Endothelial cell (in vitro differentiated cells): ENCODE results near the gene CLEC6A. TPM values are rescaled to one million over a fixed set of nuclear protein-coding genes. Genes with fewer than 3 reads are reported as not detected.
"Not testable (repeated sequence)": the region's sequence is repeated elsewhere in the genome, so short reads cannot be mapped to it uniquely, and the experiment has no call there.

ENCODE experiments used
- DNase-seq: peaks from one replicate; pipeline ENCODE4 v3.0.0; 2021; ENCODE audit warnings: low spot score
- H3K27ac Mint-ChIP-seq: one replicate; pipeline ENCODE4 v1.8.0; 2021; ENCODE audit warnings: mixed read lengths, inconsistent platforms; ENCODE audit not compliant: unreplicated experiment
- H3K27me3 Mint-ChIP-seq: one replicate; pipeline ENCODE4 v1.8.0; 2021; ENCODE audit warnings: mild to moderate bottlenecking, moderate library complexity, mixed read lengths, inconsistent platforms; ENCODE audit not compliant: unreplicated experiment
- H3K36me3 Mint-ChIP-seq: one replicate; pipeline ENCODE4 v1.8.0; 2021; ENCODE audit warnings: mild to moderate bottlenecking, low read depth, mixed read lengths, inconsistent platforms; ENCODE audit not compliant: unreplicated experiment
- H3K4me1 Mint-ChIP-seq: one replicate; pipeline ENCODE4 v1.8.0; 2021; ENCODE audit warnings: mild to moderate bottlenecking, mixed read lengths, inconsistent platforms; ENCODE audit not compliant: unreplicated experiment
- H3K4me3 Mint-ChIP-seq: one replicate; pipeline ENCODE4 v1.8.0; 2021; ENCODE audit warnings: mild to moderate bottlenecking, mixed read lengths, inconsistent platforms; ENCODE audit not compliant: unreplicated experiment
- H3K9me3 Mint-ChIP-seq: one replicate; pipeline ENCODE4 v1.8.0; 2021; ENCODE audit warnings: mixed read lengths, inconsistent platforms; ENCODE audit not compliant: unreplicated experiment
- long read RNA-seq: library from polyadenylated mRNA; unstranded; transcript quantifications from one replicate; pipeline ENCODE4 v2.0.0, GENCODE V29; 2020; ENCODE audit not compliant: unreplicated experiment
- total RNA-seq: library from RNA; stranded (reverse); fragmentation: NEBNext Ultra II Directional; extraction: Animal tissue kit (Norgen Biotek cat#: 25700); gene quantifications from one replicate; pipeline ENCODE4 v1.2.1, GENCODE V29; 2021; ENCODE audit not compliant: unreplicated experiment
- TF ChIP-seq, protein P1 (sequence below): fragments of 200-600 bp; sonication (generic); IDR thresholded peaks from one replicate; pipeline ENCODE4 v1.5.0; 2021; ENCODE audit warnings: antibody characterized with exemption; ENCODE audit not compliant: unreplicated experiment

Gene CLEC6A
- not detected for total RNA-seq
- long read RNA-seq: 0 reads

DNA sequence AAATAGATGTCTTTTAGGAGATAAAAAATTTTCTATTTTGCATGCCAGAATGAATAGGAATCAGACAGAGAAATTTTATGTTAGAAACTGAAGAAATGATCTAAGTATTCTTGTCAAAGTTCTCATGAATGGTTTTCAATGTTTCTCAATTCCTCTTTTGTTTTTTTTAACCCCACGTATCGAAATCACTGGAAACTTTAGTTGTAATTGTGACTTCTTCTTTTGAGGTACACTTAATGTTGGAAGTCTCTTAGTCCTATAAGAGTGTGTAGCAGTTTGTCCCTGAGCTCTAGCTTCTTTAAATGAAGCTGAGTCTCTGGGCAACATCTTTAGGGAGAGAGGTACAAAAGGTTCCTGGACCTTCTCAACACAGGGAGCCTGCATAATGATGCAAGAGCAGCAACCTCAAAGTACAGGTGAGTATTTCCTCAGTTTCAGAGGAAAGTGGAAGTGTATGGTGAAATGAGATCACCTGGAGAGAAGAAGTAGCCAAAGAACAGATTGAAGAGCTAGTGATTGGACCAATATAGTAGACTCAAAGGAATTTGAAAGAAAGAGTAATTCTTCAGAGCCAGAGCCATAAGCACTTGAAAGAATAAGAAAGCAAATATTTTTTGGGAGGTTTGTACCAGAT is at the start of gene CLEC6A:
CLEC6A (plus strand) TSS at position 236 of the 634 bp plus-strand sequence; CDS start at position 386, 150 bp downstream.
- Mint-ChIP-seq H3K9me3 (no peaks in the 10 kb centered on the region), H3K27ac (peak within 1 kb of the TSS; percentile 3)

DNA sequence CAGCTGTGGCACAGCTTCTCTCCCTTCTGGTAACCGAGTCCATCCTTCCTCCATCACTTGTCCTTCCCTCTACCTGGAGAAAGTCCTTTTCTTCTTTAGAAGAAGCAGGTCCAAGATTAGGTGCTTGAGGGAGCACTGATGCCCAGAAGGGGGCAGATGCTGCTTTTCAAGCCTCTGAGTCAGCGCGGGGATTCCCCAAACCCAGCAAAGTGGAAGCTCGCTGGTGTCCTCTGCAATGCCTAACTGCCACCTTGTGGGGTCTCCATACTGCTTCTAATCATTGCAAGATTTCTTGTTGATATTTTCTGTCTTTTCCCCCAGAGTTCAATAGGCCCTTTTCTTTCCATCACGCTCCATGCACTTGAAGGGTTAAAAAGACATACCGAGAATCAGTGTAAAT is 36.2 kb upstream of the CLEC6A start:
- not testable (repeated sequence) for H3K4me1 Mint-ChIP-seq, H3K4me3 Mint-ChIP-seq, H3K27ac Mint-ChIP-seq, H3K36me3 Mint-ChIP-seq, DNase-seq, H3K27me3 Mint-ChIP-seq, H3K9me3 Mint-ChIP-seq

More for the DNA sequence above, at the start of gene CLEC6A:
- TF ChIP-seq, protein P1, sequence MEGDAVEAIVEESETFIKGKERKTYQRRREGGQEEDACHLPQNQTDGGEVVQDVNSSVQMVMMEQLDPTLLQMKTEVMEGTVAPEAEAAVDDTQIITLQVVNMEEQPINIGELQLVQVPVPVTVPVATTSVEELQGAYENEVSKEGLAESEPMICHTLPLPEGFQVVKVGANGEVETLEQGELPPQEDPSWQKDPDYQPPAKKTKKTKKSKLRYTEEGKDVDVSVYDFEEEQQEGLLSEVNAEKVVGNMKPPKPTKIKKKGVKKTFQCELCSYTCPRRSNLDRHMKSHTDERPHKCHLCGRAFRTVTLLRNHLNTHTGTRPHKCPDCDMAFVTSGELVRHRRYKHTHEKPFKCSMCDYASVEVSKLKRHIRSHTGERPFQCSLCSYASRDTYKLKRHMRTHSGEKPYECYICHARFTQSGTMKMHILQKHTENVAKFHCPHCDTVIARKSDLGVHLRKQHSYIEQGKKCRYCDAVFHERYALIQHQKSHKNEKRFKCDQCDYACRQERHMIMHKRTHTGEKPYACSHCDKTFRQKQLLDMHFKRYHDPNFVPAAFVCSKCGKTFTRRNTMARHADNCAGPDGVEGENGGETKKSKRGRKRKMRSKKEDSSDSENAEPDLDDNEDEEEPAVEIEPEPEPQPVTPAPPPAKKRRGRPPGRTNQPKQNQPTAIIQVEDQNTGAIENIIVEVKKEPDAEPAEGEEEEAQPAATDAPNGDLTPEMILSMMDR: no peak
- DNase-seq: no peak
- no peak within 1 kb of the TSS for H3K4me3 Mint-ChIP-seq
- peaks cover 28% of the 10 kb centered on the region for H3K4me1 Mint-ChIP-seq
- H3K36me3 Mint-ChIP-seq: no peaks in the 10 kb centered on the region
- H3K27me3 Mint-ChIP-seq: no peaks in the 10 kb centered on the region

GRCh38 chr12:8420506-8420905 is 35.3 kb upstream of the CLEC6A start:
- Mint-ChIP-seq H3K9me3 (no peaks in the 10 kb centered on the region), H3K4me3 (no peak overlapping the region), H3K4me1 (no peaks in the 10 kb centered on the region), H3K36me3 (no peaks in the 10 kb centered on the region), H3K27me3 (no peaks in the 10 kb centered on the region), H3K27ac (no peak overlapping the region)
- no peak for DNase-seq
- TF ChIP-seq, protein P1: no peak

GRCh38 chr12:8444536-8445278 is 11.1 kb upstream of the CLEC6A start:
- DNase-seq, H3K27me3 Mint-ChIP-seq, H3K27ac Mint-ChIP-seq, H3K4me3 Mint-ChIP-seq, H3K36me3 Mint-ChIP-seq, H3K4me1 Mint-ChIP-seq, H3K9me3 Mint-ChIP-seq: not testable (repeated sequence)

- Mint-ChIP-seq H3K4me1 (no peaks in the 10 kb centered on the region), H3K27ac (no peak overlapping the region), H3K36me3 (no peaks in the 10 kb centered on the region), H3K27me3 (peaks cover 5% of the 10 kb centered on the region), H3K4me3 (no peak overlapping the region), H3K9me3 (no peaks in the 10 kb centered on the region)
- TF ChIP-seq, protein P1: no peak
- no peak for DNase-seq
Observed at GRCh38 chr12:8445731-8446130, 10.0 kb upstream of the CLEC6A start.
